Measurements from ENCODE around the gene ELMO1. TPM values are rescaled to one million over a fixed set of nuclear protein-coding genes. Genes with fewer than 3 reads are reported as not detected.

ELMO1 gene
- polyA plus RNA-seq, 2 of the 4 experiments (the other 2 are of a cell fraction) = 2.3 to 6.1 TPM

GRCh38 chr7:37333075-37333474, 115.6 kb downstream of the ELMO1 start:
- peak overlapping the region in 1 of 2 experiments; percentile 9; a peak in 1 of 6 replicates for H3K27ac ChIP-seq
- ChIA-PET CTCF (interaction anchor here (1.1 kb wide), 1 partner anchor 216 kb away, joined by 3 read pairs; no protein-coding TSS in a partner anchor), POLR2A (no interaction called here)
- WGBS (ENCODE audit: missing lambda C conversion rate) = 38% methylated on average over 1 of the region's 1 CpG
- H3K9me3 ChIP-seq = no peaks in the 10 kb centered on the region
- no peak overlapping the region for H3K4me2 ChIP-seq
- DNase-seq (ENCODE audit: low read depth in 1 of 2, low spot score in 1 of 2) (no peak), FAIRE-seq (no peak), ATAC-seq (no peak)
- no peak overlapping the region for H3K4me3 ChIP-seq
- no peak for TF ChIP-seq NPAS2 (CRISPR knock-in tag; IDR thresholded peaks at IDR 0.05; ENCODE audit: borderline replicate concordance)
- no peak for TF ChIP-seq FOSB (CRISPR knock-in tag; IDR thresholded peaks at IDR 0.05)
- no peak for TF ChIP-seq SREBF2 (IDR thresholded peaks at IDR 0.05)
- TF ChIP-seq EHF (CRISPR knock-in tag; IDR thresholded peaks at IDR 0.05) = no peak
- TF ChIP-seq RNF2 (IDR thresholded peaks at IDR 0.05; ENCODE audit: borderline replicate concordance, low read depth) = no peak
- H3K4me1 ChIP-seq = peaks cover 5% of the 10 kb centered on the region; the same call in 1 of the 3 replicates

GRCh38 chr7:37332243-37333016, 116.2 kb downstream of the ELMO1 start:
- DNase-seq (ENCODE audit: low read depth in 1 of 2, low spot score in 1 of 2) (no peak), FAIRE-seq (no peak), ATAC-seq (no peak)
- Histone ChIP-seq H3K27ac (peak overlapping the region in 1 of 2 experiments; percentile 29; a peak in 1 of 6 replicates), H3K4me1 (peaks cover 5% of the 10 kb centered on the region; the same call in 1 of the 3 replicates), H3K4me3 (no peak overlapping the region), H3K9me3 (no peaks in the 10 kb centered on the region), H3K4me2 (no peak overlapping the region)
- no peak for TF ChIP-seq RFX5 (IDR thresholded peaks at IDR 0.05)
- no peak for TF ChIP-seq PBX3 (IDR thresholded peaks at IDR 0.05)
- no peak for TF ChIP-seq HES2 (IDR thresholded peaks at IDR 0.05)
- TF ChIP-seq EHF (CRISPR knock-in tag; IDR thresholded peaks at IDR 0.05) = no peak
- TF ChIP-seq MAX (IDR thresholded peaks at IDR 0.05) = no peak
- no peak for TF ChIP-seq HOXA7 (CRISPR knock-in tag; IDR thresholded peaks at IDR 0.05)
- TF ChIP-seq KDM5A (IDR thresholded peaks at IDR 0.05) = no peak
- no peak for TF ChIP-seq JUNB (IDR thresholded peaks at IDR 0.05)
- TF ChIP-seq ZSCAN20 (CRISPR knock-in tag; IDR thresholded peaks at IDR 0.05) = no peak
- TF ChIP-seq ZFP36 (IDR thresholded peaks at IDR 0.05; ENCODE audit: borderline replicate concordance, partially characterized antibody) = no peak
- TF ChIP-seq GATA3 (IDR thresholded peaks at IDR 0.05; ENCODE audit: borderline replicate concordance) = no peak
- no peak for TF ChIP-seq POLR2A (IDR thresholded peaks at IDR 0.05; ENCODE audit: low read length)
- TF ChIP-seq ZNF302 (CRISPR knock-in tag; IDR thresholded peaks at IDR 0.05) = no peak
- no peak for TF ChIP-seq HDAC2 (IDR thresholded peaks at IDR 0.05)
- TF ChIP-seq SMC3 (IDR thresholded peaks at IDR 0.05) = no peak
- no peak for TF ChIP-seq CEBPB (IDR thresholded peaks at IDR 0.05)
- CTCF ChIA-PET = interaction anchor here (1.1 kb wide), 1 partner anchor 217 kb away, joined by 3 read pairs; no protein-coding TSS in a partner anchor
- 60% methylated on average over 9 of the region's 9 CpGs for WGBS (ENCODE audit: missing lambda C conversion rate)
- POLR2A ChIA-PET = no interaction called here

GRCh38 chr7:37330775-37331174, 117.9 kb downstream of the ELMO1 start:
- TF ChIP-seq ZFP36 (IDR thresholded peaks at IDR 0.05; ENCODE audit: borderline replicate concordance, partially characterized antibody) (no peak), KDM5A (IDR thresholded peaks at IDR 0.05) (no peak), TFCP2L1 (CRISPR knock-in tag; IDR thresholded peaks at IDR 0.05) (no peak), ZSCAN20 (CRISPR knock-in tag; IDR thresholded peaks at IDR 0.05) (no peak), TP53 (CRISPR knock-in tag; IDR thresholded peaks at IDR 0.05) (no peak), KDM1A (IDR thresholded peaks at IDR 0.05; ENCODE audit: low read depth) (no peak), SREBF2 (IDR thresholded peaks at IDR 0.05) (no peak), RCOR1 (IDR thresholded peaks at IDR 0.05; ENCODE audit: low read depth, low read length) (no peak), NFE2L2 (conservative IDR thresholded peaks at IDR 0.05; ENCODE audit: low read length) (no peak), NR3C1 (IDR thresholded peaks at IDR 0.05) (no peak), ESRRA (IDR thresholded peaks at IDR 0.05; ENCODE audit: borderline replicate concordance, low read length) (no peak)
- TF ChIP-seq, protein P1, sequence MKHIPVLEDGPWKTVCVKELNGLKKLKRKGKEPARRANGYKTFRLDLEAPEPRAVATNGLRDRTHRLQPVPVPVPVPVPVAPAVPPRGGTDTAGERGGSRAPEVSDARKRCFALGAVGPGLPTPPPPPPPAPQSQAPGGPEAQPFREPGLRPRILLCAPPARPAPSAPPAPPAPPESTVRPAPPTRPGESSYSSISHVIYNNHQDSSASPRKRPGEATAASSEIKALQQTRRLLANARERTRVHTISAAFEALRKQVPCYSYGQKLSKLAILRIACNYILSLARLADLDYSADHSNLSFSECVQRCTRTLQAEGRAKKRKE (CRISPR knock-in tag; IDR thresholded peaks at IDR 0.05; ENCODE audit: low read depth) = no peak
- CTCF ChIA-PET = no interaction called here
- H3K27ac ChIP-seq = no peak overlapping the region

More at GRCh38 chr7:37330775-37331174, 117.9 kb downstream of the ELMO1 start:
- WGBS (ENCODE audit: missing lambda C conversion rate) = 28% methylated on average over 2 of the region's 2 CpGs
- FAIRE-seq (no peak), DNase-seq (ENCODE audit: low read depth in 1 of 2, low spot score in 1 of 2) (no peak), ATAC-seq (no peak)
- Histone ChIP-seq H3K4me3 (no peak overlapping the region), H3K4me1 (peaks cover 5% of the 10 kb centered on the region; the same call in 1 of the 3 replicates), H3K9me3 (no peaks in the 10 kb centered on the region), H3K4me2 (no peak overlapping the region)
- POLR2A ChIA-PET = no interaction called here

All from A549 (cell line).